Measurements from ENCODE around the gene ABCA8. TPM values are rescaled to one million over a fixed set of nuclear protein-coding genes. Genes with fewer than 3 reads are reported as not detected.

ABCA8 gene
- total and polyA plus RNA-seq, 4 donors = 2.7 to 187 (median 7.8) TPM

DNA sequence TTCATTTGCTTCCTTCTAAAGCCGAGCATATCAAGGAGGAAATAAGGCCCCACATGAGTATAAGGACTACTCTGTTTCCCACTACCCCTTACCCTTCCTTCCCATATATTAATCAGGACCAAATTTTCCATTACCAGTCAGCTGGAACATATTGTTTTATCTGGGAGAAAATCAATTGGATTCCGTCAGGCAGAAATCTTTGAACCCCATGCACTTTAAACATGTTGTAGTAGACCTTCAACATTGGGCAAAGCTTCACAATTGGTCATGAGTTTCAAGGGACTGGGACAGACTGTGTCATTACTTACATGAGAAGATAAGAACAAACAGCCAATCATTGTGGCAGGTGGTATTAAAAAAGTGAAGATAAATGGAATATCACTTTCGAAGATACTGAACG, 70.3 kb downstream of the ABCA8 start:
- Histone ChIP-seq H3K27me3 (ENCODE audit: control insufficient read depth in 3 of 3, insufficient read depth in 3 of 3, low read length in 2 of 3) (no peaks in the 10 kb centered on the region), H3K4me1 (ENCODE audit: control insufficient read depth in 5 of 5, insufficient read depth in 5 of 5, low read length in 5 of 5) (peaks cover 0 to 11% (median 0%) of the 10 kb centered on the region in 5 donors), H3K9ac (ENCODE audit: insufficient read depth in 1 of 2, low read length in 2 of 2) (no peak overlapping the region), H3K27ac (ENCODE audit: low read depth in 1 of 2, low read length in 1 of 2) (no peak overlapping the region), H3K9me3 (ENCODE audit: control insufficient read depth in 4 of 4, insufficient read depth in 3 of 4, low read length in 3 of 4) (peaks cover 0 to 9% (median under 1%) of the 10 kb centered on the region in 4 donors), H3K4me3 (no peak overlapping the region), H3K36me3 (ENCODE audit: control insufficient read depth in 4 of 4, insufficient read depth in 4 of 4, low read length in 4 of 4) (peaks cover 3 to 62% (median 41%) of the 10 kb centered on the region in 4 donors)
- DNase-seq = peak in 1 of 3 donors; percentile 8
- WGBS, 2 donors = 85 to 90% methylated on average over 4 of the region's 4 CpGs
- no peak for ATAC-seq (ENCODE audit: insufficient read depth, low FRiP score)
- TF ChIP-seq, protein P1, sequence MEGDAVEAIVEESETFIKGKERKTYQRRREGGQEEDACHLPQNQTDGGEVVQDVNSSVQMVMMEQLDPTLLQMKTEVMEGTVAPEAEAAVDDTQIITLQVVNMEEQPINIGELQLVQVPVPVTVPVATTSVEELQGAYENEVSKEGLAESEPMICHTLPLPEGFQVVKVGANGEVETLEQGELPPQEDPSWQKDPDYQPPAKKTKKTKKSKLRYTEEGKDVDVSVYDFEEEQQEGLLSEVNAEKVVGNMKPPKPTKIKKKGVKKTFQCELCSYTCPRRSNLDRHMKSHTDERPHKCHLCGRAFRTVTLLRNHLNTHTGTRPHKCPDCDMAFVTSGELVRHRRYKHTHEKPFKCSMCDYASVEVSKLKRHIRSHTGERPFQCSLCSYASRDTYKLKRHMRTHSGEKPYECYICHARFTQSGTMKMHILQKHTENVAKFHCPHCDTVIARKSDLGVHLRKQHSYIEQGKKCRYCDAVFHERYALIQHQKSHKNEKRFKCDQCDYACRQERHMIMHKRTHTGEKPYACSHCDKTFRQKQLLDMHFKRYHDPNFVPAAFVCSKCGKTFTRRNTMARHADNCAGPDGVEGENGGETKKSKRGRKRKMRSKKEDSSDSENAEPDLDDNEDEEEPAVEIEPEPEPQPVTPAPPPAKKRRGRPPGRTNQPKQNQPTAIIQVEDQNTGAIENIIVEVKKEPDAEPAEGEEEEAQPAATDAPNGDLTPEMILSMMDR (IDR thresholded peaks at IDR 0.05; ENCODE audit: control extremely low read depth, extremely low read depth) = no peak

DNA sequence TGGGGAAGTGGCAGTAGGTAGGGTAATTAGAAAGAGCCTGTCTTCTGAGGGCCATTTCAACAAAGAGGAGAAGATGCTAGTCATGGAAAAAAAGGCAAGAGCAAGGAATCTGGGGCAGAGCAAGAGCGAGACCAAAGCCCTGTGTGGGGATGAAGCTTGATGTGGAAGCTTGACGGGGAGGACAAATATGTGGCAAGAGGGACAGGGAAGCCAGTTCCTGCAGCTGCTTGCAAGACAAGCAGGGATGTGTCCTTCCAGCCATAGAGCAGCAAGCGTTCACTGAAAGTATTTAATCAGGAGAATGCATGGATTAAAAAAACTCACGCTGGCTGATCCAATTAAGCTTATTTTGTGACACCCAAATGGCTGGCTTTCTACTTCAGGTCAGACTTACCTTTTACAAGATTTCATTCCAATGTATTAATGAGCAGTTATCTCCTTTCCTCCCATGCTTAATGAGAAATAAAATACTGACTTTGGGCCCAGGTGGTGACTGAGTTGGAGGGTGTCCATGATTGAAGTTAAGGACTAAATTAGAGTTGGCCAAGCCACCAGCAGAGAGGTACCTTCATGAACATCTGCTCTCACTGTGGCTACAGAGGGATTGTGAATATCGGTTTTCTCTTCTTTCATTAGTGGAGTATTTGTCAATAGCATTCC, 76.8 kb downstream of the ABCA8 start:
- Histone ChIP-seq H3K4me3 (no peak overlapping the region), H3K27ac (ENCODE audit: low read depth in 1 of 2, low read length in 1 of 2) (no peak overlapping the region), H3K36me3 (ENCODE audit: control insufficient read depth in 4 of 4, insufficient read depth in 4 of 4, low read length in 4 of 4) (peaks cover 3 to 72% (median 61%) of the 10 kb centered on the region in 4 donors), H3K4me1 (ENCODE audit: control insufficient read depth in 5 of 5, insufficient read depth in 5 of 5, low read length in 5 of 5) (peaks cover 0 to 1% (median 0%) of the 10 kb centered on the region in 5 donors), H3K9ac (ENCODE audit: insufficient read depth in 1 of 2, low read length in 2 of 2) (no peak overlapping the region), H3K9me3 (ENCODE audit: control insufficient read depth in 4 of 4, insufficient read depth in 3 of 4, low read length in 3 of 4) (peaks cover 0 to 17% (median 3%) of the 10 kb centered on the region in 4 donors), H3K27me3 (ENCODE audit: control insufficient read depth in 3 of 3, insufficient read depth in 3 of 3, low read length in 2 of 3) (no peaks in the 10 kb centered on the region)
- DNase-seq = no peak
- 90 to 92% methylated on average over 5 of the region's 5 CpGs for WGBS, 2 donors
- ATAC-seq (ENCODE audit: insufficient read depth, low FRiP score) = no peak
- TF ChIP-seq, protein P1 (IDR thresholded peaks at IDR 0.05; ENCODE audit: control extremely low read depth, extremely low read depth) = no peak

DNA sequence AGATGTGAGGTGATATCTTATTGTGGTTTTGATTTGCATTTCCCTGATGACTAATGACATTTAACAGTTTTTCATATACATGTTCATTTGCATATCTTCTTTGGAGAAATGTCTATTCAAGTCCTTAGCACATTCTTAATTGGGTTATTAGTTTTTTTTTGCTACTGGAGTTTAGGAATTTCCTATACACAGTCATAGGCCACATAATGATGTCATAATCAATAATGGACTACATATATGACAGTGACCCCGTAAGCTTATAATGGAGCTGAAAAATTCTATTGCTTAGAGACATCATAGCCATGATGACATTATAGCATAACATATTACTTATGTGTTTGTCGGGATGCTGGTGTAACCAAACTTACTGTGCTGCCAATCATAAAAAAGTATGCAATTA, 83.7 kb downstream of the ABCA8 start:
- Histone ChIP-seq H3K27ac (ENCODE audit: low read depth in 1 of 2, low read length in 1 of 2) (no peak overlapping the region), H3K36me3 (ENCODE audit: control insufficient read depth in 4 of 4, insufficient read depth in 4 of 4, low read length in 4 of 4) (peaks cover 0 to 56% (median 28%) of the 10 kb centered on the region in 4 donors), H3K4me1 (ENCODE audit: control insufficient read depth in 5 of 5, insufficient read depth in 5 of 5, low read length in 5 of 5) (peaks cover 0 to 8% (median 0%) of the 10 kb centered on the region in 5 donors), H3K27me3 (ENCODE audit: control insufficient read depth in 3 of 3, insufficient read depth in 3 of 3, low read length in 2 of 3) (no peaks in the 10 kb centered on the region), H3K9me3 (ENCODE audit: control insufficient read depth in 4 of 4, insufficient read depth in 3 of 4, low read length in 3 of 4) (peaks cover 0 to 4% (median under 1%) of the 10 kb centered on the region in 4 donors), H3K4me3 (no peak overlapping the region), H3K9ac (ENCODE audit: insufficient read depth in 1 of 2, low read length in 2 of 2) (no peak overlapping the region)
- TF ChIP-seq, protein P1 (IDR thresholded peaks at IDR 0.05; ENCODE audit: control extremely low read depth, extremely low read depth) = no peak
- 90 to 99% methylated on average over 2 of the region's 2 CpGs for WGBS, 2 donors
- no peak for ATAC-seq (ENCODE audit: insufficient read depth, low FRiP score)
- DNase-seq = no peak
